ENCODE measurements around the gene TMEM50A. TPM values are rescaled to one million over a fixed set of nuclear protein-coding genes. Genes with fewer than 3 reads are reported as not detected.
"Not testable (repeated sequence)": the region's sequence is repeated elsewhere in the genome, so short reads cannot be mapped to it uniquely, and the experiment has no call there.

TMEM50A gene
- total and polyA plus RNA-seq, 4 donors, result 83.5 to 111 (median 109) TPM

DNA sequence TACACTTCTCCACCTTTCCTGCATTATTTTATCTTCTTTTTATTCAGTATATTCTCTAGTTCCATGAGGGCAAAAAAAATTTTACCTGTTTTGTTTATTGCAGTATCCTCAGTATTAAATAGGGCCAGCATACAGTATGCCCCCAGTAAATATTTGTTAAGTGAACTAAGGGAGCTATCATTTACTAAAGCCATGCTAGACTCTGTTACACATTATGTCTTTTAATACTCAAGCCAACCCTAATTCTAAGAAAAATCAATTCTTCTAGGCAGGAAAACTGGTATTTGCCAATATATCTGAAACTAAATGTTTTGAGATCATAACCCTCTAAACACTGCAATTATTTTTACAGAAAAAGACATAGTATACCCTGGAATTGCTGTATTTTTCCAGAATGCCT is 18.3 kb downstream of the TMEM50A start:
- no peak for DNase-seq (ENCODE audit: low read depth in 4 of 6, low spot score in 6 of 6)
- Histone ChIP-seq H3K36me3 (ENCODE audit: control insufficient read depth, insufficient read depth, low read length) (peaks cover 37% of the 10 kb centered on the region), H3K27ac (ENCODE audit: low read depth, low read length) (no peak overlapping the region), H3K4me1 (ENCODE audit: control insufficient read depth, insufficient read depth, low read length) (no peaks in the 10 kb centered on the region), H3K9me3 (ENCODE audit: control insufficient read depth, insufficient read depth, low read length) (no peaks in the 10 kb centered on the region), H3K27me3 (ENCODE audit: control insufficient read depth, insufficient read depth, low read length) (no peaks in the 10 kb centered on the region), H3K4me3 (ENCODE audit: low read depth, low read length) (no peak overlapping the region)

GRCh38 chr1:25356848-25357247 is 18.7 kb downstream of the TMEM50A start:
- H3K36me3 ChIP-seq (ENCODE audit: control insufficient read depth, insufficient read depth, low read length), result peaks cover 37% of the 10 kb centered on the region
- WGBS (ENCODE audit: insufficient coverage), result no CpG with 5 or more reads among the region's 1 CpG
- no peaks in the 10 kb centered on the region for H3K9me3 ChIP-seq (ENCODE audit: control insufficient read depth, insufficient read depth, low read length)
- no peak overlapping the region for H3K27ac ChIP-seq (ENCODE audit: low read depth, low read length)
- no peaks in the 10 kb centered on the region for H3K4me1 ChIP-seq (ENCODE audit: control insufficient read depth, insufficient read depth, low read length)
- H3K4me3 ChIP-seq (ENCODE audit: low read depth, low read length), result no peak overlapping the region
- no peaks in the 10 kb centered on the region for H3K27me3 ChIP-seq (ENCODE audit: control insufficient read depth, insufficient read depth, low read length)
- no peak for DNase-seq (ENCODE audit: low read depth in 4 of 6, low spot score in 6 of 6)

DNA sequence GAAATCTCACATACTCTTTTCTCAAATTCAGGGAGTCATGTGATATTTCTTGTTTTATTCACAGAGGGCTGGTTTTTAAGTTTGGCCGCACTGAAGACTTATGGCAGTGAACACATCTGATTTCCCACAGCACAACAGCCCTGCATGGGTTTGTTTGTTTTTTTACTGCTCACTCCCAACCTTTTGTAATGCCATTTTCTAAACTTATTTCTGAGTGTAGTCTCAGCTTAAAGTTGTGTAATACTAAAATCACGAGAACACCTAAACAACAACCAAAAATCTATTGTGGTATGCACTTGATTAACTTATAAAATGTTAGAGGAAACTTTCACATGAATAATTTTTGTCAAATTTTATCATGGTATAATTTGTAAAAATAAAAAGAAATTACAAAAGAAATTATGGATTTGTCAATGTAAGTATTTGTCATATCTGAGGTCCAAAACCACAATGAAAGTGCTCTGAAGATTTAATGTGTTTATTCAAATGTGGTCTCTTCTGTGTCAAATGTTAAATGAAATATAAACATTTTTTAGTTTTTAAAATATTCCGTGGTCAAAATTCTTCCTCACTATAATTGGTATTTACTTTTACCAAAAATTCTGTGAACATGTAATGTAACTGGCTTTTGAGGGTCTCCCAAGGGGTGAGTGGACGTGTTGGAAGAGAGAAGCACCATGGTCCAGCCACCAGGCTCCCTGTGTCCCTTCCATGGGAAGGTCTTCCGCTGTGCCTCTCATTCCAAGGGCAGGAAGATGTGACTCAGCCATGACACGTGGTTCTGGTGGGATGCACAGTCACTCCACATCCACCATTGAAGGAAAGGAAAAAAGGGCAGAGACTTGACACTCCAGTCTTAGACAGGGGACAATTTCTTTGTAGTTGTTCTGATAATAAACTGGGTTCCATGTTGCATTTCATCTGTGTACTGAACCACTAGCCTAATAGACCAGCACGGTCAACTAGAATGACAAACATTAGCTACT is 22.8 kb downstream of the TMEM50A start:
- Histone ChIP-seq H3K36me3 (ENCODE audit: control insufficient read depth, insufficient read depth, low read length) (peaks cover 15% of the 10 kb centered on the region), H3K27me3 (ENCODE audit: control insufficient read depth, insufficient read depth, low read length) (no peaks in the 10 kb centered on the region), H3K4me3 (ENCODE audit: low read depth, low read length) (no peak overlapping the region), H3K27ac (ENCODE audit: low read depth, low read length) (no peak overlapping the region), H3K9me3 (ENCODE audit: control insufficient read depth, insufficient read depth, low read length) (no peaks in the 10 kb centered on the region), H3K4me1 (ENCODE audit: control insufficient read depth, insufficient read depth, low read length) (no peaks in the 10 kb centered on the region)
- 100% methylated on average over 3 of the region's 7 CpGs for WGBS (ENCODE audit: insufficient coverage)
- DNase-seq (ENCODE audit: low read depth in 4 of 6, low spot score in 6 of 6), result no peak

GRCh38 chr1:25361901-25362300 is 23.8 kb downstream of the TMEM50A start:
- Histone ChIP-seq H3K27ac (ENCODE audit: low read depth, low read length) (no peak overlapping the region), H3K27me3 (ENCODE audit: control insufficient read depth, insufficient read depth, low read length) (no peaks in the 10 kb centered on the region), H3K4me1 (ENCODE audit: control insufficient read depth, insufficient read depth, low read length) (no peaks in the 10 kb centered on the region), H3K4me3 (ENCODE audit: low read depth, low read length) (no peak overlapping the region), H3K36me3 (ENCODE audit: control insufficient read depth, insufficient read depth, low read length) (peaks cover 15% of the 10 kb centered on the region), H3K9me3 (ENCODE audit: control insufficient read depth, insufficient read depth, low read length) (no peaks in the 10 kb centered on the region)
- no peak for DNase-seq (ENCODE audit: low read depth in 4 of 6, low spot score in 6 of 6)
- WGBS (ENCODE audit: insufficient coverage), result 50% methylated on average over 2 of the region's 2 CpGs

- not testable (repeated sequence) for H3K4me1 ChIP-seq (ENCODE audit: control insufficient read depth, insufficient read depth, low read length); H3K4me3 ChIP-seq (ENCODE audit: low read depth, low read length); H3K27me3 ChIP-seq (ENCODE audit: control insufficient read depth, insufficient read depth, low read length); H3K27ac ChIP-seq (ENCODE audit: low read depth, low read length); DNase-seq (ENCODE audit: low read depth in 4 of 6, low spot score in 6 of 6); H3K9me3 ChIP-seq (ENCODE audit: control insufficient read depth, insufficient read depth, low read length)
- peaks cover 14% of the 10 kb centered on the region for H3K36me3 ChIP-seq (ENCODE audit: control insufficient read depth, insufficient read depth, low read length)
- no CpG with 5 or more reads among the region's 17 CpGs for WGBS (ENCODE audit: insufficient coverage)
These were observed 24.8 kb downstream of the TMEM50A start for GRCh38 chr1:25362634-25363559.

DNA sequence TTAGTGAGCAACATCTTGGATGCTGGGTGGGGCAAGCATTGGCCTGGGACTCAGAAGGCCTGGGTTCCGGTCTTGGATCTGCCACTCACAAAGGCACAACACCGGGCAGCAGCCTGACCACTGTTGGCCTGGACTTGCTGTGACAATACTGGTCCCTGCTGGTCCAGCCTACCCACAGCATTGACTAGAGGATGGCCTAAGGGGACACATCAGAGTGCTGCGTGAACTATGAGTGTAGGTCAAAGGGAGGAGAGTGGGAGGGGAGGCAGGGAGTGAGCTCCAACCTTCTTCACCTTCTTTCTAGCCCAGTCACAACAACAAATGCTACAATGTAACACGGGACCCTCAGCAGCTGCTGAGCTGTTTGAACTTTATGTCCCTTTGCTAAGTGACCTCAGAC is 31.1 kb downstream of the TMEM50A start:
- no peak overlapping the region for H3K4me3 ChIP-seq (ENCODE audit: low read depth, low read length)
- no peak for DNase-seq (ENCODE audit: low read depth in 4 of 6, low spot score in 6 of 6)
- no peak overlapping the region for H3K27ac ChIP-seq (ENCODE audit: low read depth, low read length)
- no peaks in the 10 kb centered on the region for H3K27me3 ChIP-seq (ENCODE audit: control insufficient read depth, insufficient read depth, low read length)
- H3K4me1 ChIP-seq (ENCODE audit: control insufficient read depth, insufficient read depth, low read length), result no peaks in the 10 kb centered on the region
- no peaks in the 10 kb centered on the region for H3K9me3 ChIP-seq (ENCODE audit: control insufficient read depth, insufficient read depth, low read length)
- H3K36me3 ChIP-seq (ENCODE audit: control insufficient read depth, insufficient read depth, low read length), result no peaks in the 10 kb centered on the region
- WGBS (ENCODE audit: insufficient coverage), result 64% methylated on average over 3 of the region's 4 CpGs

- H3K4me1 ChIP-seq (ENCODE audit: control insufficient read depth, insufficient read depth, low read length); H3K27ac ChIP-seq (ENCODE audit: low read depth, low read length); H3K4me3 ChIP-seq (ENCODE audit: low read depth, low read length); H3K27me3 ChIP-seq (ENCODE audit: control insufficient read depth, insufficient read depth, low read length); H3K9me3 ChIP-seq (ENCODE audit: control insufficient read depth, insufficient read depth, low read length); H3K36me3 ChIP-seq (ENCODE audit: control insufficient read depth, insufficient read depth, low read length); DNase-seq (ENCODE audit: low read depth in 4 of 6, low spot score in 6 of 6): not testable (repeated sequence)
- 85% methylated on average over 8 of the region's 12 CpGs for WGBS (ENCODE audit: insufficient coverage)
These were observed 31.6 kb downstream of the TMEM50A start for GRCh38 chr1:25369691-25370271.

GRCh38 chr1:25371757-25372156 is 33.6 kb downstream of the TMEM50A start:
- not testable (repeated sequence) for H3K27ac ChIP-seq (ENCODE audit: low read depth, low read length); H3K4me1 ChIP-seq (ENCODE audit: control insufficient read depth, insufficient read depth, low read length); H3K36me3 ChIP-seq (ENCODE audit: control insufficient read depth, insufficient read depth, low read length); H3K27me3 ChIP-seq (ENCODE audit: control insufficient read depth, insufficient read depth, low read length); H3K4me3 ChIP-seq (ENCODE audit: low read depth, low read length); H3K9me3 ChIP-seq (ENCODE audit: control insufficient read depth, insufficient read depth, low read length)
- DNase-seq (ENCODE audit: low read depth in 4 of 6, low spot score in 6 of 6), result peak in 1 of 6 donors; percentile 49
- WGBS (ENCODE audit: insufficient coverage), result 76% methylated on average over 5 of the region's 7 CpGs

- not testable (repeated sequence) for DNase-seq (ENCODE audit: low read depth in 4 of 6, low spot score in 6 of 6); H3K9me3 ChIP-seq (ENCODE audit: control insufficient read depth, insufficient read depth, low read length); H3K27ac ChIP-seq (ENCODE audit: low read depth, low read length); H3K4me1 ChIP-seq (ENCODE audit: control insufficient read depth, insufficient read depth, low read length); H3K27me3 ChIP-seq (ENCODE audit: control insufficient read depth, insufficient read depth, low read length); H3K36me3 ChIP-seq (ENCODE audit: control insufficient read depth, insufficient read depth, low read length); H3K4me3 ChIP-seq (ENCODE audit: low read depth, low read length)
- WGBS (ENCODE audit: insufficient coverage), result 66% methylated on average over 3 of the region's 3 CpGs
These were observed 40.2 kb downstream of the TMEM50A start for GRCh38 chr1:25378367-25378766.
